ENCODE results near the gene SPOCK1. TPM values are rescaled to one million over a fixed set of nuclear protein-coding genes. Genes with fewer than 3 reads are reported as not detected.

Gene SPOCK1
- total RNA-seq, 1 experiment from 2014 or later = 10.9 TPM

DNA sequence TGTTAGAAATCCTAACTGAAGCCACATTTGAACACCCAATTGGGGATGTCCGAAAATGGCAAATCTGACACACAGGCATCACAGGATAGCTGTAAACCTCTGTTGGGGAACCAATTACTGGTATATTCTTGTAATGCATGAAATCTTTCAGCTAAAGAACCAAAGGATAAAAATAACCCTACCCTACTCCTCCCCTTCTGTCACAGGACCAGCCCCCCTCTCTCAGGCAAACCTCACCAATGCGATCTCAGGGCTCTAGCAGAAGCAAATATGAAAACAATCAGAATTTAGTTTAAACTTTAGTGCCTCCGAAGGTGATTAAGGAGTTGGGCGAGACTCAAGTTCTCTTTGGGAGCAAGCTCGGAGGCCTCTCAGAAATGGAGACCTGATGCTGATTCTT, 499.3 kb downstream of the SPOCK1 start:
- no peak overlapping the region for H3K4ac ChIP-seq (ENCODE audit: low read depth, low read length)
- Mint-ChIP-seq H3K27me3 (ENCODE audit: low read depth) (peaks cover 4% of the 10 kb centered on the region), H3K27ac (0 out of 7 replicates have a peak overlapping the region, but pooled peaks of 1 of the 3 experiments have one; percentile 56), H3K4me1 (no peaks in the 10 kb centered on the region), H3K9me3 (no peaks in the 10 kb centered on the region), H3K36me3 (ENCODE audit: insufficient read depth in 1 of 3, low read depth in 3 of 3) (peaks cover 0 to 3% (median 0%) of the 10 kb centered on the region in 3 experiments; a peak in 1 of 7 replicates), H3K4me3 (no peak overlapping the region)
- H2BK12ac ChIP-seq (ENCODE audit: insufficient read length, low read depth, low read length) = no peak overlapping the region
- no peak overlapping the region for H2AFZ ChIP-seq (ENCODE audit: low read length)
- DNase-seq = no peak
- H2AK5ac ChIP-seq (ENCODE audit: insufficient read length, low read length) = no peak overlapping the region
- WGBS (ENCODE audit: extremely low coverage, insufficient read length, low lambda C conversion rate) = no CpG with 5 or more reads among the region's 5 CpGs
- H4K91ac ChIP-seq (ENCODE audit: insufficient read length, low read depth, low read length) = no peak overlapping the region
- no peak overlapping the region for H2BK20ac ChIP-seq (ENCODE audit: low read depth, low read length, poor library complexity, severe bottlenecking)
- H3K23ac ChIP-seq (ENCODE audit: insufficient read length, low read depth, low read length) = no peak overlapping the region
- no peak overlapping the region for H2BK5ac ChIP-seq (ENCODE audit: insufficient read length, low read length)
- H3K18ac ChIP-seq (ENCODE audit: insufficient read length, low read depth, low read length) = no peak overlapping the region
- H3K23me2 ChIP-seq (ENCODE audit: insufficient read length, low read depth, low read length, poor library complexity, severe bottlenecking) = no peaks in the 10 kb centered on the region
- no peak overlapping the region for H3K9ac ChIP-seq (ENCODE audit: extremely low read depth, insufficient read length, low read length)
- H3K79me2 ChIP-seq (ENCODE audit: insufficient read depth, low read length) = no peaks in the 10 kb centered on the region
- no peak overlapping the region for H4K5ac ChIP-seq (ENCODE audit: insufficient read length, low read depth, low read length)
- no peak overlapping the region for H3T11ph ChIP-seq (ENCODE audit: low read length)
- H4K8ac ChIP-seq (replicated peaks; ENCODE audit: insufficient read length, low read depth, low read length) = no peak overlapping the region
- H3K4me2 ChIP-seq (ENCODE audit: insufficient read depth, insufficient read length, low read length) = no peak overlapping the region
- H3K56ac ChIP-seq (ENCODE audit: insufficient read length, low read depth, low read length) = no peak overlapping the region
- no peaks in the 10 kb centered on the region for H3K79me1 ChIP-seq (ENCODE audit: insufficient read depth, low read depth, low read length, poor library complexity, severe bottlenecking)
- no peaks in the 10 kb centered on the region for H3K27me3 ChIP-seq (ENCODE audit: insufficient read depth, low read length)
- H2BK120ac ChIP-seq (ENCODE audit: low read depth, low read length, poor library complexity, severe bottlenecking) = no peak overlapping the region
- TF ChIP-seq, protein P1, sequence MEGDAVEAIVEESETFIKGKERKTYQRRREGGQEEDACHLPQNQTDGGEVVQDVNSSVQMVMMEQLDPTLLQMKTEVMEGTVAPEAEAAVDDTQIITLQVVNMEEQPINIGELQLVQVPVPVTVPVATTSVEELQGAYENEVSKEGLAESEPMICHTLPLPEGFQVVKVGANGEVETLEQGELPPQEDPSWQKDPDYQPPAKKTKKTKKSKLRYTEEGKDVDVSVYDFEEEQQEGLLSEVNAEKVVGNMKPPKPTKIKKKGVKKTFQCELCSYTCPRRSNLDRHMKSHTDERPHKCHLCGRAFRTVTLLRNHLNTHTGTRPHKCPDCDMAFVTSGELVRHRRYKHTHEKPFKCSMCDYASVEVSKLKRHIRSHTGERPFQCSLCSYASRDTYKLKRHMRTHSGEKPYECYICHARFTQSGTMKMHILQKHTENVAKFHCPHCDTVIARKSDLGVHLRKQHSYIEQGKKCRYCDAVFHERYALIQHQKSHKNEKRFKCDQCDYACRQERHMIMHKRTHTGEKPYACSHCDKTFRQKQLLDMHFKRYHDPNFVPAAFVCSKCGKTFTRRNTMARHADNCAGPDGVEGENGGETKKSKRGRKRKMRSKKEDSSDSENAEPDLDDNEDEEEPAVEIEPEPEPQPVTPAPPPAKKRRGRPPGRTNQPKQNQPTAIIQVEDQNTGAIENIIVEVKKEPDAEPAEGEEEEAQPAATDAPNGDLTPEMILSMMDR (conservative IDR thresholded peaks at IDR 0.05) = no peak
- no peaks in the 10 kb centered on the region for H3K4me1 ChIP-seq (ENCODE audit: insufficient read depth, low read length)
- H2BK15ac ChIP-seq (ENCODE audit: low read depth, low read length) = no peak overlapping the region
- H3K27ac ChIP-seq (ENCODE audit: insufficient read length, low read depth, low read length) = no peak overlapping the region
- H4K20me1 ChIP-seq (ENCODE audit: control insufficient read depth, insufficient read depth, insufficient read length) = no peaks in the 10 kb centered on the region
- H3K9me3 ChIP-seq (ENCODE audit: control insufficient read depth, low read depth, low read length) = no peaks in the 10 kb centered on the region
- no peak overlapping the region for H3K14ac ChIP-seq (ENCODE audit: insufficient read depth, low read length)

Data from H9 (cell line).